VCaP (cell line): ENCODE data around the gene DYSF.
A peak's percentile ranks its signal among the peaks of the same experiment; 100 is the strongest.

Experiments used
- H3K27ac ChIP-seq: fragments of 450-650 bp; 2 replicates; pipeline ENCODE4 v1.5.1; 2017
- CTCF ChIP-seq: fragments of 450-650 bp; conservative IDR thresholded peaks from 2 replicates; pipeline ENCODE4 v1.5.1; 2017; ENCODE audit warnings: mild to moderate bottlenecking, moderate library complexity

Gene DYSF

GRCh38 chr2:71548646-71549425, 95.5 kb downstream of the DYSF start:
- TF ChIP-seq CTCF: peak; percentile 81

GRCh38 chr2:71550801-71551630, 97.7 kb downstream of the DYSF start:
- TF ChIP-seq CTCF: no peak
- H3K27ac ChIP-seq: no peak overlapping the region

More at GRCh38 chr2:71548646-71549425, 95.5 kb downstream of the DYSF start:
- no peak overlapping the region for H3K27ac ChIP-seq

- no peak for TF ChIP-seq CTCF
- H3K27ac ChIP-seq: no peak overlapping the region
Observed at GRCh38 chr2:71551631-71551915, 98.2 kb downstream of the DYSF start.

- no peak for TF ChIP-seq CTCF
- H3K27ac ChIP-seq: no peak overlapping the region
Observed at GRCh38 chr2:71552356-71552755, 99.0 kb downstream of the DYSF start.

GRCh38 chr2:71552861-71553301, 99.5 kb downstream of the DYSF start:
- H3K27ac ChIP-seq: no peak overlapping the region
- no peak for TF ChIP-seq CTCF

- no peak for TF ChIP-seq CTCF
- H3K27ac ChIP-seq: no peak overlapping the region
Observed at GRCh38 chr2:71554028-71554705, 100.8 kb downstream of the DYSF start.

GRCh38 chr2:71554706-71555056, 101.3 kb downstream of the DYSF start:
- TF ChIP-seq CTCF: no peak
- H3K27ac ChIP-seq: no peak overlapping the region
